ENCODE results near the gene NFATC2IP. TPM values are rescaled to one million over a fixed set of nuclear protein-coding genes. Genes with fewer than 3 reads are reported as not detected.
"Not testable (repeated sequence)": the region's sequence is repeated elsewhere in the genome, so short reads cannot be mapped to it uniquely, and the experiment has no call there.

Gene NFATC2IP
- total RNA-seq, 2 experiments from 2014 or later = 69.2 to 72.7 TPM

DNA sequence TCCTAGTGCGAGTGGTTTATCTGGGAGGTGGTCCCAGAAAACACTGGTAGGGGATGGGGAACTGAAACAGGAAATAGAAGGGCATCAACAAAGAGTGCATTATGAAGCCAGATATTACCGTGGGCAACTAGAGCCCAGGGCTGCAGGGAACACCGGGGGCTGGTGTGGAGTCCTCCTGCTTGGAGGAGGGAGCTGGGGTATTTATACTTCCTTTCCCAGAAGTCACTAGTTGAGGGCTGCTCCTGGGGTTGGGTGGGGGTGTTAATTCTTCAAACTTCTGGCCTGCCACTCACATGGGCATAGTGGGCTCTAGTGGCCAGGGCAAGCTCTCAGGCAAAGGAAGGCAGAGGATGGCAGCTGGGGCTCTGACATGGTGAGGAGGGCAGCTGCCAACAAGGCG lies 48.8 kb downstream of the NFATC2IP start:
- Mint-ChIP-seq H3K36me3 (ENCODE audit: low read depth) (no peaks in the 10 kb centered on the region), H3K4me1 (peaks cover 11% of the 10 kb centered on the region), H3K9me3 (ENCODE audit: low read depth) (no peaks in the 10 kb centered on the region), H3K27me3 (no peaks in the 10 kb centered on the region), H3K4me3 (no peak overlapping the region), H3K27ac (no peak overlapping the region)
- DNase-seq (no peak), ATAC-seq (no peak)
- ChIA-PET POLR2A (interaction anchor here (0.6 to 0.7 kb wide), 2 partner anchors 30 to 75 kb away, joined by 3 read pairs; no protein-coding TSS in a partner anchor), CTCF (interaction anchor here (1.3 kb wide), 1 partner anchor 19 kb away, joined by 3 read pairs; no protein-coding TSS in a partner anchor)
- intact Hi-C loops (cut with DNase I, micrococcal nuclease) = no loop called here

DNA sequence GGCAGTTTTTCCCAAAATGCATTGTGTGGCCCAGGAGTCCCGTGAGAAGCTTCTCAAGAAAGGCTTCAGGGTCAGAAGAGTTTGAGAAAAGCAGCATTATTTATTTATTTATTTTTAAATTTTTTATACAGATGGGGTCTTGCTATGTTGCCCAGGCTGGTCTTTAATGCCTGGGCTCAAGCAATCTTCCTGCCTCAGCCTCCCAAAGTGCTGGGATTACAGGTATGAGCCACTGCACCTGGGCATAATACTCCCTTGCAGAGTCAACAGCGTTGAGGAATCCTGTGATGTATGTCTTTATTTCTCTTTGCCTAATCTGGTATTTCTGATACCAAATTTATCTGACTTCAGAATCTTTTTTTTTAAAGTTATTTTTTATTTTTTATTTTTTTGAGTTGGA lies 49.3 kb downstream of the NFATC2IP start:
- H3K36me3 Mint-ChIP-seq (ENCODE audit: low read depth) = no peaks in the 10 kb centered on the region
- ATAC-seq (no peak), DNase-seq (no peak)
- H3K27me3 Mint-ChIP-seq = no peaks in the 10 kb centered on the region
- POLR2A ChIA-PET = interaction anchor here (0.6 to 0.7 kb wide), 2 partner anchors 29 to 75 kb away, joined by 3 read pairs; no protein-coding TSS in a partner anchor
- CTCF ChIA-PET = no interaction called here
- H3K27ac Mint-ChIP-seq = no peak overlapping the region
- H3K4me3 Mint-ChIP-seq = no peak overlapping the region
- intact Hi-C loops (cut with DNase I, micrococcal nuclease) = no loop called here
- H3K4me1 Mint-ChIP-seq = peaks cover 14% of the 10 kb centered on the region
- no peaks in the 10 kb centered on the region for H3K9me3 Mint-ChIP-seq (ENCODE audit: low read depth)

DNA sequence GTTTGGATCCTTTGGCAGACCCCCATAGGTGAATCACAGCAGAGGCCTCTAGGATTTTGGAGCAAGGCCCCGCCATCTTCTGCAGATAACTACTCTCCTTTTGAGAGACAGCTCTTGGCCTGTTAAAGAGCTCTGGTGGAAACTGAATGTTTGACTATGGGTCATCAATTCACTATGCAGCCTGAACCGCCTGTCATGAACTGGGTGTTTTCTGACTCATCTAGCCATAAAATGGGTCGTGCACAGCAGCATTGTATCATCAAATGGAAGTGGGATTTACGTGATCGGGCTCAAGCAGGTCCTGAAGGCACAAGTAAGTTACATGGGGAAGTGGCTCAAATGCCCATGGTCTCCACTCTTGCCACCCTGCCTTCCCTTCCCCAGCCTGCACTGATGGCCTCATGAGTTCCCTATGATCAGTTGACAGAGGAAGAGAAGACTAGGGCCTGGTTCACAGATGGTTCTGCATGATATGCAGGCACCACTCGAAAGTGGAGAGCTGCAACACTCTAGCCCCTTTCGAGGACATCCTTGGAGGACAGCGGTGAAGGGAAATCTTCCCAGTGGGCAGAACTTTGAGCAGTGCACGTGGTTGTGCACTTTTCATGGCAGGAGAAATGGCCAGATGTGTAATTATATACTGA lies 53.9 kb downstream of the NFATC2IP start:
- H3K4me1 Mint-ChIP-seq = peaks cover 41% of the 10 kb centered on the region
- intact Hi-C loops (cut with DNase I, micrococcal nuclease); H3K27ac Mint-ChIP-seq; H3K36me3 Mint-ChIP-seq (ENCODE audit: low read depth); H3K27me3 Mint-ChIP-seq; H3K9me3 Mint-ChIP-seq (ENCODE audit: low read depth); ATAC-seq; DNase-seq; H3K4me3 Mint-ChIP-seq: not testable (repeated sequence)
- ChIA-PET CTCF (interaction anchor here (0.9 kb wide), 1 partner anchor 13 kb away, joined by 3 read pairs; no protein-coding TSS in a partner anchor), POLR2A (interaction anchor here (1.0 kb wide), 1 partner anchor 69 kb away, joined by 6 read pairs; no protein-coding TSS in a partner anchor)

DNA sequence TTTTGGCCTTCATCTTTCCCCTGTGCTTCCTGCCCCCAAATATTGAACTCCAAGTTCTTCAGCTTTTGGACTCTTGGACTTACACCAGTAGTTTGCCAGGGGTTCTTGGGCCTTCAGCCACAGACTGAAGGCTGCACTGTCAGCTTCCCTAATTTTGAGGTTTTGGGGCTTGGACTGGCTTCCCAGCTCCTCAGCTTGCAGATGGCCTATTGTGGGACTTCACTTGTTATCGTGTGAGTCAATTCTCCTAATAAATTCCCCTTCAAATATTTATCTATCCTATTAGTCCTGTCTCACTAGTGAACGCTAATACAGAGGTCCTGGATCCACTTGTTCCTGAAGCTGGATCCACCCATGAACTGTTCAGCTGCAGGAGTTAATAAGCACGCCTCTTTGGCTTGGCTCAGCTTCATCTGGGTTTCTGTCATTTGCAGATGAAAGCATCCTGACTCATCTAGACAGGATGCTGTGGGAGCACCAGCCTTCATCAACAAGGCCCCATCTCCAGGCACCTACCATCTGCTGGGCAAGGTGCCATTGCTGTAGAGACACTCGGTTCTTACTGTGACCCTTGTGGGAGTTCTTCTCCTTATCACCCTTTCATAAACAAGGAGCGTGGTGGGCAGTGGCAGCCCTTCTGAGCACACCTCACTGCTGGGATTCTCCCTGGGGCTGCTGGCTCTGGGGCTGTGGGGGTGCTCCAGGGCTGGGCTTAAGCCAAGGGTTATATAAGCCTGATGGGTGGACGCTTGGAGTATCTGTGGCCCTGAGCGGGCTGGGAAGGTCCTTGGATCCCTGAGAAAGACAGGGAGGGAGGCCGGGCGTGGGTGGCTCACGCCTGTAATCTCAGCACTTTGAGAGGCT lies 57.2 kb downstream of the NFATC2IP start:
- DNase-seq (peak; percentile 89), ATAC-seq (peak; percentile 91)
- H3K36me3 Mint-ChIP-seq (ENCODE audit: low read depth) = no peaks in the 10 kb centered on the region
- CTCF ChIA-PET = interaction anchor here (0.8 to 1.0 kb wide), 3 partner anchors 11 to 27 kb away, joined by 3 read pairs; no protein-coding TSS in a partner anchor
- peak overlapping the region; percentile 33 for H3K4me3 Mint-ChIP-seq
- intact Hi-C loops (cut with DNase I, micrococcal nuclease) = loop anchor here (1.0 to 2.0 kb wide), 4 partner anchors 13 to 819 kb away; no protein-coding TSS in a partner anchor
- H3K27ac Mint-ChIP-seq = peak overlapping the region; percentile 91
- POLR2A ChIA-PET = interaction anchor here (0.6 to 2.4 kb wide), 5 partner anchors 13 to 180 kb away, joined by 3 to 12 read pairs (median 3); no protein-coding TSS in a partner anchor
- H3K9me3 Mint-ChIP-seq (ENCODE audit: low read depth) = no peaks in the 10 kb centered on the region
- no peaks in the 10 kb centered on the region for H3K27me3 Mint-ChIP-seq
- H3K4me1 Mint-ChIP-seq = peaks cover 63% of the 10 kb centered on the region

DNA sequence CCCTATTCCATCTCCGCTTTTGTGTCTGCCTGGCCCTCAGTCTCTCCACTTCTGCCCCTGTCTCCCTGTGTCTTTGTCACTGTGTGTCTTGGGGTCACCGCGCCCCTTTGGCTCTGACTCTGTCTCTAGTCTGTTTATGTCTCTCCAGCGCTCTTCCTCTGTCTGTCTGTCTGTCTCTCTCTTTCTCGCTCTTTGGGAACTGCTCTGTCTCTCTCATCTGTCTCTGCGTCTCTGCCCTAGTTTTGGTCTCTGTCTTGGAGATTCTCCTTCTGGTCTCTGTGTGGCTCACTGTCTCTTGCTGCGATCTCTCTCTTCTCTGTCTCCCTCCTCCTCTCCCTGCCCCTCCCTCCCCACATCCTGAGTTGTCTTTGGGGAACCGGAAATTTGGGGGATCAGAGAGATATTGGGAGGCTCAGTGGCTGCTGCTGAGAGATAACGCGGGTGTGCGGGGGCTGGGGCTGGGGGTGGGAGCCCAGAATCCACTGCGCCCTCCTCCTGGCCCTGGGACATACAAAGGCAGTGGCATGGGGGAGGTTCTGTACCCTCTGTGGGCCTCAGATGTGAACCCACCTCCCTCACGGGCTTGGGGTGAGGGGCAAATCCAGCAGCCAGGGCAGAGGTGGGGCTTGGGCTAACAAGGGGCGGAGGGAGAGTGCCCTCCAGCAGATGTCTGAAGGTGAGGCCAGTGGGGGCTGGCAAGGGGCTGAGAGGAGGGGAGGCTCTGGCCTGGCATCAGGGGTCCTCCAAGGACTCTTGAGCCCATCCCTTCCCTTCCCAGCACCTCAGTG lies 58.5 kb downstream of the NFATC2IP start:
- no peaks in the 10 kb centered on the region for H3K36me3 Mint-ChIP-seq (ENCODE audit: low read depth)
- peak overlapping the region; percentile 91 for H3K27ac Mint-ChIP-seq

DNA sequence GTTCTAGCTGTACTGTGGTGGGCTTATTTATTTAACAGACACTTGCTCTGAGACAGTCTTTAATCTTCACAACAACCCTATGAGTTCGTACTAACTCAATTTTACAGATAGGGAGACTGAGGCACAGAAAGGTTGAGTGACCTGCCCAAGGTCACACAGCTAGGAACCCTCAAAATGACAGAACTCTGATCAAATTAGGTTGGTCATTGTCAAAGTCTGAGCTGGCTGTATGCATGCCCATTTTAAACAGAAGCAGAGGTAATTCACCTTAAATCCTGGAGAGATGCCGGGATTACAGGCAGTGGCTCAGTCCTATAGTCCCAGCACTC lies 59.1 kb downstream of the NFATC2IP start:
- CTCF ChIA-PET = interaction anchor here (1.1 to 2.8 kb wide), 3 partner anchors 11 to 21 kb away, joined by 3 to 17 read pairs (median 4); no protein-coding TSS in a partner anchor
- intact Hi-C loops (cut with DNase I, micrococcal nuclease) = loop anchor here (2.0 kb wide), 2 partner anchors 19 to 817 kb away; no protein-coding TSS in a partner anchor
- POLR2A ChIA-PET = interaction anchor here (0.7 to 1.9 kb wide), 2 partner anchors 11 to 386 kb away, joined by 5 to 11 read pairs; no protein-coding TSS in a partner anchor
- ATAC-seq (no peak), DNase-seq (no peak)
- Mint-ChIP-seq H3K4me1 (peaks cover 75% of the 10 kb centered on the region), H3K9me3 (ENCODE audit: low read depth) (no peaks in the 10 kb centered on the region), H3K4me3 (no peak overlapping the region), H3K27ac (peak overlapping the region; percentile 91), H3K27me3 (no peaks in the 10 kb centered on the region), H3K36me3 (ENCODE audit: low read depth) (peaks cover 4% of the 10 kb centered on the region)

More for the DNA sequence above, 58.5 kb downstream of the NFATC2IP start:
- ChIA-PET CTCF (interaction anchor here (1.1 to 2.8 kb wide), 2 partner anchors 12 to 17 kb away, joined by 3 to 17 read pairs; no protein-coding TSS in a partner anchor), POLR2A (interaction anchor here (1.9 kb wide), 1 partner anchor 12 kb away, joined by 11 read pairs; no protein-coding TSS in a partner anchor)
- intact Hi-C loops (cut with DNase I, micrococcal nuclease) = loop anchor here (2.0 kb wide), 2 partner anchors 20 to 818 kb away; no protein-coding TSS in a partner anchor
- Mint-ChIP-seq H3K4me3 (peak overlapping the region; percentile 47), H3K27me3 (no peaks in the 10 kb centered on the region), H3K9me3 (ENCODE audit: low read depth) (no peaks in the 10 kb centered on the region), H3K4me1 (peaks cover 75% of the 10 kb centered on the region)
- DNase-seq (peak; percentile 73), ATAC-seq (peak; percentile 11)

DNA sequence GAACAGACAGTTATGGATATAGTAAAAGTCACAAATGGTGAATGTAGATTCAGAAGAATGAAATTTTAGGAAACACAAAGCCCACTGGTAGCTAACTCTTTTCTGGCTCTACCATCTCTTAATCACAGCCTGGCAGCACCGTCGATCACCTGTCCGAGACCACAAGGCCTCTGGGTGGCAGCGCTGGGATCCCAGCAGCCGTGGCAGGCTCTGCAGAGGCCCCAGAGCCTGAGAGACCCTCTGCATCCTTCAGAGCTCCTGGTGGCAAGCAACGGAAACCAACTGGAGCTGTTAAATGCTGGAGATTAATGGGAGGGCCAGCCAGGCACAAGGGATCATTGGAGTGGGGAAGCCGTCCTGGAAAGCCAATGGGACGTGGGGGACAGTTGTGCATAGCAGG lies 60.4 kb downstream of the NFATC2IP start:
- no peaks in the 10 kb centered on the region for H3K9me3 Mint-ChIP-seq (ENCODE audit: low read depth)
- H3K4me1 Mint-ChIP-seq = peaks cover 74% of the 10 kb centered on the region
- ATAC-seq = no peak
- ChIA-PET CTCF (interaction anchor here (1.0 to 2.8 kb wide), 3 partner anchors 10 to 33 kb away, joined by 4 to 17 read pairs (median 4); no protein-coding TSS in a partner anchor), POLR2A (interaction anchor here (0.9 to 1.9 kb wide), 2 partner anchors 10 to 18 kb away, joined by 3 to 11 read pairs; no protein-coding TSS in a partner anchor)
- H3K27ac Mint-ChIP-seq = no peak overlapping the region
- no peak overlapping the region for H3K4me3 Mint-ChIP-seq
- peak; percentile 57 for DNase-seq
- H3K27me3 Mint-ChIP-seq = no peaks in the 10 kb centered on the region
- intact Hi-C loops (cut with DNase I, micrococcal nuclease) = no loop called here
- H3K36me3 Mint-ChIP-seq (ENCODE audit: low read depth) = peaks cover 4% of the 10 kb centered on the region

DNA sequence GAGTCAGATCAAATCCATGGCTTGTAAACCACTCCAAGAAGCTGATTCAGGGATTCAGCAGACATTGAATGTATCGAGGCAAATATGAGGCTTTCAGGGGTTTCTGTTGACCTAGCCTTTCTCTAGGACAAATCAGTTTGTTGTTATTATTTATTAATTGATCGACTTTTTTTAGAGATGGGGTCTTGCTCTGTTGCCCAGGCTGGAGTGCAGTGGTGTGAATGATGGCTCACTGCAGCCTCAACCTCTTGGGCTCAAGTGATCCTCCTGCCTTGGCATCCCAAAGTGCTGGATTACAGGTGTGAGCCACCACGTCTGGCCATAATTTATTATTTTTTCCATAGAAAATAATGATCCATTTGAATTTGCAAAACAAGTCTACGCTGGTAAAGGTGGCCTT lies 61.1 kb downstream of the NFATC2IP start:
- POLR2A ChIA-PET = interaction anchor here (0.9 kb wide), 1 partner anchor 17 kb away, joined by 3 read pairs; no protein-coding TSS in a partner anchor
- CTCF ChIA-PET = interaction anchor here (1.0 to 2.8 kb wide), 2 partner anchors 9 to 33 kb away, joined by 4 to 17 read pairs; no protein-coding TSS in a partner anchor
- Mint-ChIP-seq H3K4me1 (peaks cover 74% of the 10 kb centered on the region), H3K4me3 (no peak overlapping the region), H3K27ac (no peak overlapping the region), H3K36me3 (ENCODE audit: low read depth) (peaks cover 4% of the 10 kb centered on the region), H3K27me3 (no peaks in the 10 kb centered on the region), H3K9me3 (ENCODE audit: low read depth) (no peaks in the 10 kb centered on the region)
- ATAC-seq = no peak
- intact Hi-C loops (cut with DNase I, micrococcal nuclease) = no loop called here
- DNase-seq = no peak

DNA sequence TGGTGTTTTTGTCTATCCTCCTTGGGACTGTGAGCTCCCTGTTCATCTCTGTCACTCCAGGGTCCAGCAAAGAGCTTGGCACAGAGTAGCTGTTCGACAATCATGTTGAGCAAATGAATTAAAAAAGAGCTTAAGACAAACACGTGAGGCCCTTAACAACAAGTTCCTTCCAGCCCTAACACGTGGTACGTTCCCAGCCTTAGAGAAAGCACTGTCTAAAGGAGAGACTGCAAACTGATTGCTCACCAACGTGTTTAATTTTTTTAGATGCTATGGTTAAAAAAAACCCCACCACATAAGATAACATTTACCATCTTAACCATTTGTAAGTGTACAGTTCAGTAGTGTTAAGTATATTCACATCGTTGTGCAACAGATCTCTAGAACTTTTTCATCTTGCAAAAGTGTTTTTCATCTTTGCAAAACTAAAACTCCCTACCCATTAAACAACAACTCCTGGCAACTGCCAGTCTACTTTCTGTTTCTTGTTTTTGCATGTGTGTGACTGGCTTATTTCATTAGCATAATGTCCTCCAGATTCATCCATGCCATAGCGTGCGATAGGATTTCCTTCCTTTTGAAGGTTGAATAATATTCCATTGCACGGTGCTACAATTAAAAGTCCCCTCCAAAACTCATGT lies 62.3 kb downstream of the NFATC2IP start:
- CTCF ChIA-PET = interaction anchor here (0.6 to 0.8 kb wide), 3 partner anchors 8 to 16 kb away, joined by 3 to 6 read pairs (median 3); no protein-coding TSS in a partner anchor
- intact Hi-C loops (cut with DNase I, micrococcal nuclease) = loop anchor here in 1 of 2 experiments (1.0 kb wide), 2 partner anchors 8 to 23 kb away; no protein-coding TSS in a partner anchor
- H3K27ac Mint-ChIP-seq = peak overlapping the region; percentile 93
- no peaks in the 10 kb centered on the region for H3K9me3 Mint-ChIP-seq (ENCODE audit: low read depth)
- H3K27me3 Mint-ChIP-seq = no peaks in the 10 kb centered on the region
- POLR2A ChIA-PET = interaction anchor here (0.9 to 1.1 kb wide), 2 partner anchors 8 to 16 kb away, joined by 3 to 11 read pairs; no protein-coding TSS in a partner anchor
- ATAC-seq = peak; percentile 44
- H3K36me3 Mint-ChIP-seq (ENCODE audit: low read depth) = peaks cover 4% of the 10 kb centered on the region
- no peak overlapping the region for H3K4me3 Mint-ChIP-seq
- H3K4me1 Mint-ChIP-seq = peaks cover 68% of the 10 kb centered on the region
- peak; percentile 48 for DNase-seq

DNA sequence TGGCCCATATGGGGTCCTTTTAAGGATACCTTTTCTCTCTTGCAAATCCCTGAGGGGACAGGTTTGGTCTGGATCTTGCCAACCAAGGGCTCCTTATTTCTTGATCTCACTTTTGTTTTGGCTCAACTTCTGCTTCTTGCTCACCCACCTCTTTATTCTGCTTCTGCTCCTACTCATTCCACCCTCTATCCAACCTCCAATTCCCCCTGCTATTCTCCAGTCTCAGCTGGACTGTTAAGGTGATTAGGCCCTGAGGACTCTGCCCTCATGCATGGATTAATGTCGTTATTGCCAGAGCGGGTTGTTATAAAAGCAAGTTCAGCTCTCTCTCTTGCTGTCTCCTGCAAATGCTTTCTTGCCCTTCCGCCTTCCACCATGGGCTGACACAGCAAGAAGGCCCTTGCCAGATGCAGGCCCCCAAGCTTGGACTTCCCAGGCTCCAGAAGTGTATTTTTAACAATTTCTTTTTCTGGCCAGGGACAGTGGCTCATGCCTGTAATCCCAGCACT lies 63.9 kb downstream of the NFATC2IP start:
- Mint-ChIP-seq H3K36me3 (ENCODE audit: low read depth) (peaks cover 4% of the 10 kb centered on the region), H3K27ac (peak overlapping the region; percentile 63), H3K9me3 (ENCODE audit: low read depth) (no peaks in the 10 kb centered on the region), H3K4me3 (no peak overlapping the region), H3K27me3 (no peaks in the 10 kb centered on the region), H3K4me1 (peaks cover 60% of the 10 kb centered on the region)
- ChIA-PET CTCF (no interaction called here), POLR2A (no interaction called here)
- intact Hi-C loops (cut with DNase I, micrococcal nuclease) = no loop called here
- DNase-seq (no peak), ATAC-seq (no peak)

All from activated CD4-positive, alpha-beta T cell treated with anti-CD3 and anti-CD28 coated beads for 36 hours (primary cell).